ENCODE results near the gene DNMBP. TPM values are rescaled to one million over a fixed set of nuclear protein-coding genes. Genes with fewer than 3 reads are reported as not detected.

Gene DNMBP
- total RNA-seq, 1 donor from 2014 or later: 1.4 TPM

GRCh38 chr10:100009283-100009792, 409 bp downstream of the DNMBP start:
- H3K4me3 Mint-ChIP-seq: peak overlapping the region; percentile 84
- H3K27ac Mint-ChIP-seq: no peak overlapping the region
- no peaks in the 10 kb centered on the region for H3K36me3 Mint-ChIP-seq (ENCODE audit: low read depth)
- intact Hi-C loops (cut with micrococcal nuclease): loop anchor here (1.0 to 10.0 kb wide), 5 partner anchors 37 to 277 kb away; partner anchors contain the start of genes COX15, CUTC and ERLIN1
- peaks cover 23% of the 10 kb centered on the region for H3K27me3 Mint-ChIP-seq (ENCODE audit: insufficient read depth)
- no peak for DNase-seq (ENCODE audit: low spot score)
- H3K9me3 Mint-ChIP-seq: no peaks in the 10 kb centered on the region
- H3K4me1 Mint-ChIP-seq (ENCODE audit: low read depth): peaks cover 47% of the 10 kb centered on the region

DNA sequence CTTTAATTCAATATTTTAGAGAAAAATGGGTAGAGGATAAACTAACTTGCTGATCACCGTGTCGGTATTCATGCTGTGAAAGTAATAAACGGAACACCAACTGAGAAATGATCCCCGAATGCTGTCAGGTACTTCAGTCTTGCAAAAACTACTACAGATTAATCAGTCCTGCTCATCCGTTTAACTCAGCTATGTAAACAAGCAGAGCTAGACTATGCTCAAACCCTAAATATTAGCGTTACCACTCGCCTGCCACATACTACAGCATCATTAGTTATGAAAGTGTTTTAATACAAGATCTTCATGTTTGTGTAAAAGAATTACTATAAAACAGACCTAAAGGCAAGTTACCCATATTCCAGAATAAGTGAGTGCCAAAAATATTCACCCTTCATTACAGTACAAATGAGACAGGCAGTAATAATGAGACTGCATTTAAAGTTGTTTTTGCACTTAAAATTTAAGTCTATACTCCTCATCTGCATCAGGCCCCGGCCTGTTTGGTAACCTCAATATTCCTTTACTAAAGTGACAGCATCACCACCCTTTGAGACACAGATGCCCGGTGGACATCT, 952 bp downstream of the DNMBP start:
- H3K4me3 Mint-ChIP-seq: peak overlapping the region; percentile 84
- no peaks in the 10 kb centered on the region for H3K36me3 Mint-ChIP-seq (ENCODE audit: low read depth)
- DNase-seq (ENCODE audit: low spot score): no peak
- H3K4me1 Mint-ChIP-seq (ENCODE audit: low read depth): peaks cover 42% of the 10 kb centered on the region
- no peaks in the 10 kb centered on the region for H3K9me3 Mint-ChIP-seq
- intact Hi-C loops (cut with micrococcal nuclease): loop anchor here (1.0 to 10.0 kb wide), 5 partner anchors 38 to 276 kb away; partner anchors contain the start of genes COX15, CUTC and ERLIN1
- peaks cover 23% of the 10 kb centered on the region for H3K27me3 Mint-ChIP-seq (ENCODE audit: insufficient read depth)
- H3K27ac Mint-ChIP-seq: no peak overlapping the region

DNA sequence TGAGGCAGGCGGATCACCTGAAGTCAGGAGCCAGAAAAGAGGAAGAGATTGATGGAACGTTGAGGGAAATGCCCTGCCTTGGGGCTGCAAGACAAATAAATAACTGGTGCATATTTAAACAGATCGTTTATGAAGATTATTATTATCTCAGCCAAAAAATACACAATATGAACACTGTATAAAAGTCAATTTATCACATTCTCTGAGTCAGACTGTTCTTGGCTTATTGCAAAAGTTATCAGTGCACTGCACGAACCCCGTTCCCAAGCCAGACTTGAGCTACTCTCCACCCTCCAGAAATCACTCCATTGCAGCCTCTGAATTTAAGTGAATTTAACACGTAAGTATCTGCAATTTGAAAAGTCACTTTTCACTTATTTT, 1.6 kb downstream of the DNMBP start:
- H3K27me3 Mint-ChIP-seq (ENCODE audit: insufficient read depth): peaks cover 21% of the 10 kb centered on the region
- H3K9me3 Mint-ChIP-seq: no peaks in the 10 kb centered on the region
- no peak for DNase-seq (ENCODE audit: low spot score)
- H3K27ac Mint-ChIP-seq: no peak overlapping the region
- peaks cover 41% of the 10 kb centered on the region for H3K4me1 Mint-ChIP-seq (ENCODE audit: low read depth)
- H3K36me3 Mint-ChIP-seq (ENCODE audit: low read depth): no peaks in the 10 kb centered on the region
- peak overlapping the region; percentile 84 for H3K4me3 Mint-ChIP-seq
- intact Hi-C loops (cut with micrococcal nuclease): loop anchor here (2.0 to 10.0 kb wide), 3 partner anchors 39 to 276 kb away; partner anchors contain the start of genes COX15, CUTC and ERLIN1

GRCh38 chr10:100007231-100008141, 2.3 kb downstream of the DNMBP start:
- intact Hi-C loops (cut with micrococcal nuclease): loop anchor here (2.0 to 10.0 kb wide), 3 partner anchors 39 to 275 kb away; partner anchors contain the start of genes COX15, CUTC and ERLIN1
- Mint-ChIP-seq H3K9me3 (no peaks in the 10 kb centered on the region), H3K36me3 (ENCODE audit: low read depth) (no peaks in the 10 kb centered on the region), H3K4me3 (peak overlapping the region; percentile 84), H3K27ac (no peak overlapping the region), H3K27me3 (ENCODE audit: insufficient read depth) (peaks cover 17% of the 10 kb centered on the region), H3K4me1 (ENCODE audit: low read depth) (peaks cover 41% of the 10 kb centered on the region)
- no peak for DNase-seq (ENCODE audit: low spot score)

DNA sequence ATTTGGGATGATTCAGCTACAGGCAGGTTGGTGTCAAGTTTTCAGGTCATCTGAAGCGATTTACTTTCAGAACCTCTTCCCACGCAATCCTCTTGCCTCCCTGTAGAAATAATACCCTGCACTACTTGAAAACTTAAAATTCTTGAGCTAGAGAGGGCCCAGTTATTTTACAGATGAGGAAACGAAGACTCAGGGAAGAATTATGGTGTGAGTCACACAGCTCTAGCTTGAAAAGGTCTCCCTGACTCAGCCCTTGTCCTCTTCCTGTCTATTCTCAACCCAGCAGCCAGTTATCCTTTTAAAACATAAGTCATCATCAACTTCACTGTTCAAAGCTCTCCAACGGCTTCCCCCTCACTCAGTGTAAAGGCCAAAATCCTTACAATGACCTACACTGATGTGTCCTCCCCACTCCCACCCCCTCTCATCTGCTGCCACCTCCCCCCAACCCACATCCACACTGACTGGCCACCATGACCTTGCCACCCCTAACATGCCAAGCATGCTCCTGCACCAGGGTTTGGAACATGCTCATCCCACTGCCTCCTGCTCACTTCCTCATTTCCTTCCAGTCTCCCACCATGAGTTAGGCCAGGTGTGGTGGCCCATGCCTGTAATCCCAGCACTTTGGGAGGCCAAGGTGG, 3.4 kb downstream of the DNMBP start:
- intact Hi-C loops (cut with micrococcal nuclease): loop anchor here (5.0 to 10.0 kb wide), 2 partner anchors 178 to 274 kb away; partner anchors contain the start of genes COX15, CUTC and ERLIN1
- Mint-ChIP-seq H3K9me3 (no peaks in the 10 kb centered on the region), H3K36me3 (ENCODE audit: low read depth) (no peaks in the 10 kb centered on the region), H3K4me3 (no peak overlapping the region), H3K27ac (no peak overlapping the region), H3K27me3 (ENCODE audit: insufficient read depth) (peaks cover 14% of the 10 kb centered on the region), H3K4me1 (ENCODE audit: low read depth) (peaks cover 41% of the 10 kb centered on the region)
- DNase-seq (ENCODE audit: low spot score): no peak

- no peaks in the 10 kb centered on the region for H3K9me3 Mint-ChIP-seq
- H3K27me3 Mint-ChIP-seq (ENCODE audit: insufficient read depth): peaks cover 11% of the 10 kb centered on the region
- no peak overlapping the region for H3K4me3 Mint-ChIP-seq
- intact Hi-C loops (cut with micrococcal nuclease): loop anchor here (5.0 to 10.0 kb wide), 2 partner anchors 180 to 273 kb away; partner anchors contain the start of genes COX15, CUTC and ERLIN1
- no peak overlapping the region for H3K27ac Mint-ChIP-seq
- no peak for DNase-seq (ENCODE audit: low spot score)
- peaks cover 32% of the 10 kb centered on the region for H3K4me1 Mint-ChIP-seq (ENCODE audit: low read depth)
- no peaks in the 10 kb centered on the region for H3K36me3 Mint-ChIP-seq (ENCODE audit: low read depth)
Observed at GRCh38 chr10:100004805-100005510, 4.8 kb downstream of the DNMBP start.

GRCh38 chr10:100000109-100000644, 9.6 kb downstream of the DNMBP start:
- Mint-ChIP-seq H3K36me3 (ENCODE audit: low read depth) (no peaks in the 10 kb centered on the region), H3K27ac (peak overlapping the region; percentile 70), H3K4me1 (ENCODE audit: low read depth) (peaks cover 3% of the 10 kb centered on the region), H3K27me3 (ENCODE audit: insufficient read depth) (no peaks in the 10 kb centered on the region), H3K4me3 (no peak overlapping the region), H3K9me3 (no peaks in the 10 kb centered on the region)
- DNase-seq (ENCODE audit: low spot score): no peak
- intact Hi-C loops (cut with micrococcal nuclease): loop anchor here (10.0 kb wide), 1 partner anchor 185 kb away; the partner anchor contains the start of gene ERLIN1

DNA sequence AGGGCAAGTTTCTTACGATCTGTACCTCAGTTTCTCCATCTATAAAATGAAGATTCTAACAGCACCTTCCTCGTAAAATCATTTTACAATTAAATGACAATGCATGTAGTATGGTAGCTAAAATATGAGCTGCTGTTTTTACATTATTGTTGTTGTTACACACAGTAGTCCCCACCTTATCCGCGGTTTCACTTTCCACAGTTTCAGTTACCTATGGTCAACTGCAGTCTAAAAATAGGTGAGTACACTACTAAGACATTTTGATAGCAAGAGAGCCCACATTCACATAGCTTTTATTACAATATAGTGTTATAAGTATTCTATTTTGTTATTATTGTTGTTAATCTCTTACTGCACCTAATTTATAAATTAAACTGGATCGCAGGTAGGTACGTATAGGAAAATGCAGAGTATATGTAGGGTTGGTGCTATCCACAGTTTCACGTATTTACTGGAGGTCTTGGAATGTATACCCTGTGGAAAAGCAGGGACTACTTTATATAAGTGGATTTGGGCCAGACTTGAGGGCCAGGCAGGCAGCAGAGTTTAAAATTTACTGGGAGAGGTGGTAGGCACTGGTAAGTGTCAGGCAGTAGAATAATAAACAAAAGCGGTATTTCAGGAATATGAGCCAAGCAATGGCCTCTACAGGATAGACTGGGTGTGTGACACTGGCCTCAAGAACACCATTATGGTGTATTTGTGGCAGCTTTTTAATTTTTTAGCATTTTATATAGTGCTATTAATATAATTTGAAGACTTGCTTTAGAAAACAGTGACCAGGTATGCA, 10.2 kb downstream of the DNMBP start:
- Mint-ChIP-seq H3K4me3 (no peak overlapping the region), H3K27ac (peak overlapping the region; percentile 70), H3K9me3 (no peaks in the 10 kb centered on the region), H3K36me3 (ENCODE audit: low read depth) (no peaks in the 10 kb centered on the region), H3K27me3 (ENCODE audit: insufficient read depth) (no peaks in the 10 kb centered on the region), H3K4me1 (ENCODE audit: low read depth) (peaks cover 2% of the 10 kb centered on the region)
- DNase-seq (ENCODE audit: low spot score): no peak
- intact Hi-C loops (cut with micrococcal nuclease): loop anchor here (10.0 kb wide), 1 partner anchor 185 kb away; the partner anchor contains the start of gene ERLIN1

GRCh38 chr10:99998889-99999288, 10.9 kb downstream of the DNMBP start:
- intact Hi-C loops (cut with micrococcal nuclease): no loop called here
- H3K4me3 Mint-ChIP-seq: no peak overlapping the region
- no peak overlapping the region for H3K27ac Mint-ChIP-seq

DNA sequence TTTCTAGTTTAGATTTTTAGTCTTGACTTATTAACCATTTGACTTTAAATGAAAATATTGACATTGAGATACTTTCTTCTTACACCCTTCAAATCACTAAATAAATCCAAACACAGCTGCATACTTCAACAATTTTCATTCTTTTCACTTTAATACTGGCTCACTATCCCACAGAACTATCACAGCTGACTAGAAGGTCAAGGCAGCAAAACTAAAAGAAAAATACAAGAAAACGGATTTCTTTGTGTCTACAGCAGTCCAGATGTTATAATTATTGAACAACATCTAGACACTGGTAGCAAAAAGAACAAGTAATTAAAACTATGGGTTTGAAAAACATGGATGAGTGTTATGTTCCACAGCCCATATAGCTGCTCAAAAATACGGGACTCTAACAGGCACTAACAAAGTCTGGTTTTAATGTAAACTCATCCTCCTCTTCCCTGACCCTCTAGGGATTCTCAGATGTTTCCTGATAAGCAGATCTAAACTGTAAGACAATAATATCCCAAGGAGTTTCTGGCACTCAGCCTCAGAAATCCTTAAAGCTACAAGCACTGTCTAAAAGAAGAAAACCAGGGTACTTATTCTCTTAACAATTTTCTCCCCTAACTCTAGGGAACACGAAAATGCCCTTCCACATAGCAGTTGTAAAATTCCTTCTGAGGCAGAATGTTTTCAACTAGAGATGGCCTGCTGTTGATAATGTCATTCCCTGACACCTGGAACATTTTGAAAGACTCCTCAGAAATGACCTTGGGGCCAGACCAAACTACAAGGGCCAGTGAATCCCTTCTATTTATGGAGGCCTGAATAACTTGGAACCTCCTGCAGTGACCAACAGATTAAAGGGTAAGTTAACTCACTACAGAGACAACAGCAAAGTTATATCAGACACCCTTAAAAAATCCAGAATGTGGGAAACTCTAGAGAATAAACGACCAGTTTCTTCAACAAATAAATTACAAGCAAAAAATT, 12.8 kb downstream of the DNMBP start:
- no peak overlapping the region for H3K27ac Mint-ChIP-seq

More at GRCh38 chr10:99998889-99999288, 10.9 kb downstream of the DNMBP start:
- no peaks in the 10 kb centered on the region for H3K36me3 Mint-ChIP-seq (ENCODE audit: low read depth)
- no peaks in the 10 kb centered on the region for H3K9me3 Mint-ChIP-seq
- no peak for DNase-seq (ENCODE audit: low spot score)
- H3K4me1 Mint-ChIP-seq (ENCODE audit: low read depth): peaks cover 8% of the 10 kb centered on the region
- no peaks in the 10 kb centered on the region for H3K27me3 Mint-ChIP-seq (ENCODE audit: insufficient read depth)

More for the DNA sequence above, 12.8 kb downstream of the DNMBP start:
- H3K27me3 Mint-ChIP-seq (ENCODE audit: insufficient read depth): no peaks in the 10 kb centered on the region
- H3K9me3 Mint-ChIP-seq: no peaks in the 10 kb centered on the region
- no peak for DNase-seq (ENCODE audit: low spot score)
- H3K36me3 Mint-ChIP-seq (ENCODE audit: low read depth): no peaks in the 10 kb centered on the region
- H3K4me1 Mint-ChIP-seq (ENCODE audit: low read depth): peaks cover 10% of the 10 kb centered on the region
- intact Hi-C loops (cut with micrococcal nuclease): no loop called here
- H3K4me3 Mint-ChIP-seq: no peak overlapping the region
